Common myeloid progenitor, CD34-positive (primary cell): ENCODE data around the gene PSIP1.
A peak's percentile ranks its signal among the peaks of the same experiment; 100 is the strongest.

Source experiments
- CTCF ChIA-PET: fragments of 350-600 bp; sonication (Branson Sonifier 250); formaldehyde crosslinking; loops from one replicate; lab custom pipeline; 2021; ENCODE audit warnings: antibody characterized with exemption; lab: Charles Lee
- POLR2A ChIA-PET: fragments of 350-600 bp; sonication (Branson Sonifier 250); formaldehyde crosslinking; loops from one replicate; lab custom pipeline; 2021; ENCODE audit warnings: antibody characterized with exemption; lab: Charles Lee
- DNase-seq, 3 donors: peaks; one replicate each; pipeline versions ENCODE4 v3.0.0 to v3.0.0-alpha.2; 2013
- H3K27ac ChIP-seq, 2 experiments: 1 replicate in 1 of 2; 2 replicates in 1 of 2; pipeline ENCODE4 v1.7.0; 2013; ENCODE audit warnings: inconsistent platforms in 2 of 2, low read length in 2 of 2, mild to moderate bottlenecking in 2 of 2, low read depth in 1 of 2, moderate library complexity in 1 of 2; ENCODE audit not compliant: severe bottlenecking in 2 of 2, insufficient read depth in 1 of 2, poor library complexity in 1 of 2
- H3K27me3 ChIP-seq, 5 experiments: replicated peaks in 2 of 5; 1 replicate in 3 of 5; 2 replicates in 2 of 5; pipeline versions ENCODE4 v1.6.1 to v1.7.0; 2013; ENCODE audit warnings: low read length in 4 of 5, mild to moderate bottlenecking in 2 of 5, moderate library complexity in 2 of 5, inconsistent platforms in 1 of 5; ENCODE audit not compliant: insufficient read depth in 5 of 5, control insufficient read depth in 4 of 5
- H3K36me3 ChIP-seq, 4 experiments: 1 replicate in 2 of 4; 2 replicates in 2 of 4; pipeline versions ENCODE4 v1.6.1 to v1.7.0; 2013; ENCODE audit warnings: low read length in 3 of 4, control low read depth in 1 of 4, mild to moderate bottlenecking in 1 of 4; ENCODE audit not compliant: control insufficient read depth in 4 of 4, insufficient read depth in 4 of 4
- H3K4me1 ChIP-seq, 4 experiments: 1 replicate in 3 of 4; 2 replicates in 1 of 4; pipeline versions ENCODE4 v1.6.1 to v1.7.1; 2013; ENCODE audit warnings: low read length in 3 of 4, mild to moderate bottlenecking in 3 of 4, control low read depth in 1 of 4, inconsistent platforms in 1 of 4, moderate library complexity in 1 of 4; ENCODE audit not compliant: control insufficient read depth in 4 of 4, insufficient read depth in 4 of 4; ENCODE audit errors: control extremely low read depth in 1 of 4
- H3K4me3 ChIP-seq, 7 experiments: 1 replicate in 4 of 7; 2 replicates in 3 of 7; pipeline versions ENCODE4 v1.5.1 to v1.7.0; 2013; ENCODE audit warnings: mild to moderate bottlenecking in 7 of 7, low read length in 6 of 7, moderate library complexity in 6 of 7, inconsistent platforms in 2 of 7, low read depth in 2 of 7, control low read depth in 1 of 7; ENCODE audit not compliant: insufficient read depth in 4 of 7, control insufficient read depth in 1 of 7; ENCODE audit errors: extremely low read depth in 1 of 7
- H3K9me3 ChIP-seq, 5 experiments: 1 replicate in 4 of 5; 2 replicates in 1 of 5; pipeline versions ENCODE4 v1.6.1 to v1.7.1; 2013; ENCODE audit warnings: low read length in 4 of 5, mild to moderate bottlenecking in 2 of 5, inconsistent platforms in 1 of 5, low read depth in 1 of 5, moderate library complexity in 1 of 5; ENCODE audit not compliant: control insufficient read depth in 4 of 5, insufficient read depth in 2 of 5; ENCODE audit errors: control extremely low read depth in 1 of 5
- WGBS: methylation state at CpG from one replicate; pipeline ENCODE4 v1.1.5; 2013; ENCODE audit not compliant: insufficient coverage; 5-methylcytosine and 5-hydroxymethylcytosine counted together

PSIP1 gene

DNA sequence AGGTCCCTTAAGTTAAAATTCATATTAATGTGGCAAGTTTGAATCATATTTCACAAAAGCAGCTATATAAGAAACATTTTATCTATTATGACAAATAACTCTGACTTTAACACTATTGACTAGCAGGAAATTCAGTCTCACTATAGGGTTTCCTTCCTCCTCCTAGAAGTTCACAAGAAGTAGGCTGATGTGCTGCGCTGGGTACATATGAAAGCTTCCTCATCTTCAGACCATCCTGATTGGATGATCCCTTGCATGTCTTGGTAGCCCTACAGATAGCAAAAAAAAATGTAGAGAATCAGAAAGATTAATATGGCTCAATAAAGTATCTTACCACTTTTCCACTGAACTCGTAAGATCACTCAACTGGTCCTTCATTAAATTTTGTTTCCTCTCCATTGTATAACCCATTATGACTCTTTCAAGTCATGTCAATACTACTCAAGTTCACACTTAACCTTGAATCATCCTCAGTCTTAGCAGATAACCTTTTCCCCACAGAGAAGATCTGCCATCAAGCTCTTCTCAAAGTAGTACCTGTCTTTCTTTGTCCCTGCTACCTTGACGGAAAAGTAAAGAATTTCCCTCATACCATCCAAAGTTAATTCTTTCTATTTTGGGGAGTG lies 11.5 kb upstream of the PSIP1 start:
- no peaks in the 10 kb centered on the region for H3K9me3 ChIP-seq
- POLR2A ChIA-PET: no interaction called here
- CTCF ChIA-PET: interaction anchor here (1.0 to 1.5 kb wide), 2 partner anchors 10 to 30 kb away, joined by 3 read pairs; partner anchors contain the start of gene CCDC171
- no peak overlapping the region for H3K4me3 ChIP-seq
- 90% methylated on average over 2 of the region's 3 CpGs for WGBS
- no peaks in the 10 kb centered on the region for H3K36me3 ChIP-seq
- DNase-seq: peak in 1 of 3 donors; percentile 27
- H3K27ac ChIP-seq: no peak overlapping the region
- H3K27me3 ChIP-seq: no peaks in the 10 kb centered on the region
- peaks cover 0 to 2% (median 0%) of the 10 kb centered on the region in 4 experiments for H3K4me1 ChIP-seq

DNA sequence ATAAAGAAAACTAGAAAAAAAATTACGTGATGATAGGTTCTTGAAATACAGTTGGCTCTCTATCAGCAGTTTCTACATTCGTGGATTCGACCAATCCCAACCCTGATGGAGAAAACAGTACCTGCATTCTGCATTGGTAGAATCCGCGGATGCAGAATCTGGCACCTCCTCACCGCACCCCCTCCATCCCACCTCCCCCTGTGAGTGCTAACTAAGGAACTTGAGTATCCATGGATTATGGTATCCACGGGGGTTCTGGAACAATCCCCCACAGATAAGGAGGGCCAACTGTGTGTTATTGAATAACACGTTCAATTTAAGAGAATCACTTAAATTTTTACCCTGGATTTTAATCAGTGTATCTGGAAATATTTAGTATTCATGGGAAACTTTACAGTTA lies 10.5 kb upstream of the PSIP1 start:
- H3K27me3 ChIP-seq: no peaks in the 10 kb centered on the region
- no peak overlapping the region for H3K4me3 ChIP-seq
- WGBS: 97% methylated on average over 5 of the region's 8 CpGs
- POLR2A ChIA-PET: no interaction called here
- CTCF ChIA-PET: interaction anchor here (1.5 kb wide), 1 partner anchor 9 kb away, joined by 3 read pairs; no protein-coding TSS in a partner anchor
- H3K9me3 ChIP-seq: no peaks in the 10 kb centered on the region
- DNase-seq: no peak
- no peaks in the 10 kb centered on the region for H3K36me3 ChIP-seq
- no peak overlapping the region for H3K27ac ChIP-seq
- H3K4me1 ChIP-seq: peaks cover 0 to 2% (median 0%) of the 10 kb centered on the region in 4 experiments

DNA sequence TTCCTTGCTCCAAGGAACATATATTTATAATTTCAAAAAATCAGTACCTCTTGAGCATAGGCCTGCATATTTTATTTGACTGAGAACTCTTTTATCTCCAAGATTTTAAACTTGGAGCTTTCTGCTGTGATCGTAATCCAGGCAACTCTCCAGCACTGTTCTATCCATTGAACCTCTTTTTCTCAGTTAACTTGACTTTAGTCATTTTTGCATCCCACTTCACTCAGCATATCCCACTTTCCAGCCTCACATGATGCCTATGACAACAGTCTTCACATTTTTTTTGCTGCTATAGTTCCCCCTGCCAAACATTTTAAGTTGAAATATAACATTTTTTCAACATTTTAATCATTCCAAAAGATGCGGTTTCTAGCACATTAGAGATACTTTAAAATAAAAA lies 9.1 kb upstream of the PSIP1 start:
- no peaks in the 10 kb centered on the region for H3K27me3 ChIP-seq
- no peak overlapping the region for H3K27ac ChIP-seq
- POLR2A ChIA-PET: no interaction called here
- H3K36me3 ChIP-seq: no peaks in the 10 kb centered on the region
- no peaks in the 10 kb centered on the region for H3K9me3 ChIP-seq
- CTCF ChIA-PET: interaction anchor here (0.9 kb wide), 1 partner anchor 14 kb away, joined by 6 read pairs; no protein-coding TSS in a partner anchor
- 100% methylated on average over 1 of the region's 2 CpGs for WGBS
- no peak for DNase-seq
- H3K4me3 ChIP-seq: no peak overlapping the region
- H3K4me1 ChIP-seq: peaks cover 0 to 2% (median 0%) of the 10 kb centered on the region in 4 experiments

DNA sequence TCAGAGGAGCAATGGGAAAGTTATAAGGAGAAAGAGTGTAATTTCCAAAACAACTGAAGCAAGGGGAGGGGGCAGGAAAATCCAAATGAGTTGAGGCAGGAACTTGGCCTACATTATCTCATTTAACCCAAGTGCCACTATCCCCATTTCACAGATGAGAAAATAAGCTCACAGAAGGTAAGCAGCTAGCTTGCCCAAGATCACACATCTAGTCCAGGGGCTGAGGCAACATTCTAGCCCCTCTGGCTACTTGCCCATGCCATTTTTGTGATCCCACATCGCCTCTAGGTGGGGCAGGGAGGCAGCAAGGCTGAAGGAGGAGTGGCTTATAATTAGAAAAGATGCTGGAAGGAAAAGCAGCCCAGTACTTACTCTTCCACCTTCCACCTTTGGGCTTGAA lies 2.6 kb upstream of the PSIP1 start:
- Histone ChIP-seq H3K36me3 (peaks cover 2 to 6% (median 4%) of the 10 kb centered on the region in 4 experiments), H3K27ac (peak overlapping the region; percentile 99 to 100), H3K9me3 (no peaks in the 10 kb centered on the region), H3K4me3 (no peak overlapping the region), H3K27me3 (no peaks in the 10 kb centered on the region), H3K4me1 (peaks cover 19 to 42% (median 34%) of the 10 kb centered on the region in 4 experiments)
- no CpG with 5 or more reads among the region's 1 CpG for WGBS
- peak; percentile 31 to 51 (median 48) for DNase-seq
- ChIA-PET CTCF (interaction anchor here (0.5 to 4.6 kb wide), 6 partner anchors 9 to 353 kb away, joined by 3 to 34 read pairs (median 6); partner anchors contain the start of gene CCDC171), POLR2A (no interaction called here)

DNA sequence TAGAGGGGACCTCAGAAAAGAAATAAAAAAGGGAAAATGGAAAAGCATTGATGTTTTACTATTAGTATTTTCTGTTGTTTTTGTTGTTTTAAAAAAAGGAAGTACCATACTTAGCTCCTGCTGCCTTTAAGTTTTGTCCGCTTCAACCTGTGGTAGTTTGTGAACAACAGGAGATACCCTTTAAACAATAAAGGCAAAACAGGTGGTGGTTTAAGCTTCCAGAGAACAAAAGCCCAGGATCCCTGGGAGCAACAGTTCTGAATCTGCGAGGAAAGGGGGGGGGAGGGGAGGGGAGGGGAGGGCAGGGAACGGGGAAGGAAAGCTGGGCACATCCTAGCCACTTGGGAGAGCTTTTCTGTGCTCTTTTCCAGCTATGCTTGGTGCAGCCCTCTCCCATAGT lies 2.1 kb upstream of the PSIP1 start:
- H3K36me3 ChIP-seq: peaks cover 4 to 9% (median 5%) of the 10 kb centered on the region in 4 experiments
- H3K9me3 ChIP-seq: no peaks in the 10 kb centered on the region
- ChIA-PET POLR2A (interaction anchor here (3.2 kb wide), 1 partner anchor 39 kb away, joined by 28 read pairs; the partner anchor contains the start of gene CCDC171), CTCF (interaction anchor here (0.5 to 4.6 kb wide), 8 partner anchors 9 to 353 kb away, joined by 3 to 34 read pairs (median 6); partner anchors contain the start of gene CCDC171)
- peaks cover 19 to 44% (median 34%) of the 10 kb centered on the region in 4 experiments for H3K4me1 ChIP-seq
- peak overlapping the region in 1 of 7 experiments; percentile 42 for H3K4me3 ChIP-seq
- 0% methylated on average over 1 of the region's 3 CpGs for WGBS
- peak in 2 of 3 donors; percentile 51 to 64 for DNase-seq
- no peaks in the 10 kb centered on the region for H3K27me3 ChIP-seq
- H3K27ac ChIP-seq: peak overlapping the region; percentile 99 to 100

DNA sequence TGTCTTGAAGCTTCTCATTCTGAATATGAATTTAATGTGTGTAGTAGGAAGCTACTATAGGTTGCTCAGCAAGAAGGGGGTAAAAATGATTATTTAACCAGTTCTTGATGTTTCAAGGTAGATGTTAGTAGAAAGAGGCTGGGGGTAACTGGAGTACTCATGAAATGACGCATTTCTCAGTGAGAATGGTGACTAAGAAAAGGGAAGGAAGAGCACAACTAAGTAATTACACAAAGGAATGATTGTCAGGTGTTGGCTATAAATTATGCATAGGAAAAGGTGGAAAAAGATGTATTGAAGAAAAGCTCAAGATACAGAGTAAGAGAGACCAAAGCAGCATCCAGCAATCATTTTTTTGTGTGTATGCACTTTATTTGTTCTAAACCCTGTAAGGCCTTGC lies 1.4 kb upstream of the PSIP1 start:
- CTCF ChIA-PET: interaction anchor here (0.7 to 4.6 kb wide), 8 partner anchors 10 to 110 kb away, joined by 3 to 34 read pairs (median 6); partner anchors contain the start of gene CCDC171

More for the DNA sequence above, 1.4 kb upstream of the PSIP1 start:
- Histone ChIP-seq H3K4me1 (peaks cover 19 to 44% (median 35%) of the 10 kb centered on the region in 4 experiments), H3K36me3 (peaks cover 5 to 9% (median 7%) of the 10 kb centered on the region in 4 experiments), H3K4me3 (peak overlapping the region in 3 of 7 experiments; percentile 29 to 42 (median 33)), H3K27me3 (no peaks in the 10 kb centered on the region), H3K9me3 (no peaks in the 10 kb centered on the region), H3K27ac (peak overlapping the region; percentile 99 to 100)
- 0% methylated on average over 1 of the region's 1 CpG for WGBS
- peak; percentile 51 to 79 (median 63) for DNase-seq
- POLR2A ChIA-PET: interaction anchor here (3.2 kb wide), 1 partner anchor 40 kb away, joined by 28 read pairs; the partner anchor contains the start of gene CCDC171
